HG03103 (cell line): ENCODE results near the gene HOXC5.

Experiments
- ATAC-seq: cut with Tn5 transposase; IDR thresholded peaks from one replicate; pipeline ENCODE4 v1.9.1; 2021; ENCODE audit warnings: low read depth; ENCODE audit not compliant: unreplicated experiment

The HOXC5 gene

GRCh38 chr12:54019091-54019811 is 13.6 kb upstream of the HOXC5 start:
- no peak for ATAC-seq

GRCh38 chr12:54019924-54020590 is 12.8 kb upstream of the HOXC5 start:
- no peak for ATAC-seq

DNA sequence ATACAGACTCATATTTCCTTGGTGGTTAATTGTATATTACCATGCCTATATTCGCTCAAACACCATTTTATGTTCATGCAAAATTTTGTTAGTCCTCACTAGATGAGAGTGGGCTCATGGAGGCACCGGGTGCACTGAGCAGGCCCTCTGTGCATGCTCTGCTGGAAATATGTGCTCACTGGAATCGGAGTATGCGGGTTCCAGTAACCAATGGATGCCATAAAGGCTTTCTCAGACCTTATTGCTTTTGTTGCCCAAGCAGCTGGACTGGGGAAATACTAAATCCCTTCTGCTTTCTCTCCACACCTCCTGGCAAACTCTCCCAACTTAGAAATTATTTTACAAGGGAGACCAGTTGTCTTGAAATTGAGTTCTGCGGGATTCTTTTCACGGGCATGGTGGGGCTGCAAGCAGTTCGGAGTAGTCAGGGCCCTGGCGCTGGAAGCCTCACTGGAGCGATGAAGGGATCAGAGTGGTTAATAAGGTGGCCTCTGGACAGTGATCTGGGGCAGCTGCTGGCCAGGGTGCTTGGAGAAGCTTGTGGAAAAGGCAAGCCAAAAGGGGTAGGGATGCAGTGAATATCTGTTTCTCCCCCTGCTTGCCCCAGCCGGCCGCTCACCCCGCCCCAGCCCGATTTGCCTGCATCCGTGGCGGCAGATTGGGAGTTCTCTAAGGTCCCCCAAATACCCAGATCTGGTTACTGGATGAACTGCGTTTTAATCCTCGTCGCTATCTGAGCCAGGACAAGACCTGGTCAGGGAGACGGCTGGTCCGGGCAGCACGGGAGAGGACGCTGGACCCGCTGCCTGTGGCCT is 12.1 kb upstream of the HOXC5 start:
- no peak for ATAC-seq

DNA sequence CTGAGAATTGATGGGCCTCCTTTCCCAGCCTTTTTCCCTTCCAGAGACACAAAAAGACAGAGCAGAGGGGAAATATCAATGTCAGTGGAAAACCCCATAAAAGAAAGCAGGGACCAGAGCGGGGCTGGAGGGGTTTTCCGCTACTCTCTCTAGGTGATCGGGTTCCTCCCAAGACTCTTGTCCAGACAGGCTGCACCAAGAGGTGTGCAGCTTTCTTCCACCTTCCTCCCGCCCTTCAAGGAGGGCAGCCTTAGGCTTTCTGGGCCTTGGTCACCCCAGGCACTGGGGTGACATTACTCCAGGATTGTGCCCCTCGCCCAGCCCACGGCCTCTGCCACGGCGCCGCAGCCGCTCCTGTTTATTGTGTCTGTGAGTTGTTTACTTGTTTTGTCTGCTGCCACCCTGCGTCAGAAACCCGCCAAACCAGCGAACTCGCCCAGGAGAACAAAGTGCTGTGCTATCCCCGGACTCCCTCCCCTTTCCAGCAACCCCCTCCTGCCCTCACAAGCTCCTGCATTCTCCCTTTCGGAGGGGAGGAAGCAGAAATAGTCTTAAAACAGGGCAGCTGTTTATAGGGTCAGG is 11.3 kb upstream of the HOXC5 start:
- ATAC-seq: no peak

GRCh38 chr12:54022960-54023884 is 9.6 kb upstream of the HOXC5 start:
- ATAC-seq: no peak

GRCh38 chr12:54024127-54024526 is 8.7 kb upstream of the HOXC5 start:
- ATAC-seq: no peak

DNA sequence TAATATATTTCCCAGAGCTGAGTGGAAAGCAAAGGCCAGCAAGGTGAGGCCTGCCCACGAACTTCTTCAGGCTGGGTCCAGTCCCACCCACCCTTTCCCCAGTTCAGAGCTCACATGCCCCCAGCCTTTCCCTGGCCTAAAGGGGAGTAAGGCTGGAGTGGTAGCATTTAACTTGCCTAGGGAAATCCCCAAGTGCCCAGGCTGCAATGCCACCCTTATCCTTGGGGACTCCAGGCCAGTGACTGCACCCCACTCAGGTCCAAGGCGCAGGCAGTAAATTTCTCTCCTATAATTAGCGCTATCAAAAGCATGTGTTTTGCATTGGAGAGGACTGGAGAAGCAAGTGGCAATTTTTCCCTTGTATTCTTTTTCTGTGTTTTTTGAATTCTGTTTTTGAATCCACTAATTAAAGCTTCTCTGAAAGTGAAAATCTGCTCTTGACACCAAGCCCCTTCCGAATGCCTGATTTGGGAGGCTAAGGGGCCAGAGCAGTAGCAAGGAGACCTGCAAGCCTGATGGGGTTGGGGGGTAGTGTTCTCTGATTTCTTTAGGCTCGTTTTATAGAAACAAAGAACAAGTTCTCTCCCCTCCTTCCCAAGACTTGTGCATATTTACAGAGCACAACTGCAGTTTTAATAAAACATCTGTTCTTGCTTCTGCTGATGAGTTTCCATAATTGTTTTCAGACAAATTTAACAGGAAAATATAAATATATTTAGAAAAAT is 8.1 kb upstream of the HOXC5 start:
- ATAC-seq: no peak

GRCh38 chr12:54025499-54026405 is 7.1 kb upstream of the HOXC5 start:
- ATAC-seq: no peak

- no peak for ATAC-seq
Measured at GRCh38 chr12:54026640-54027441, 6.0 kb upstream of the HOXC5 start.

DNA sequence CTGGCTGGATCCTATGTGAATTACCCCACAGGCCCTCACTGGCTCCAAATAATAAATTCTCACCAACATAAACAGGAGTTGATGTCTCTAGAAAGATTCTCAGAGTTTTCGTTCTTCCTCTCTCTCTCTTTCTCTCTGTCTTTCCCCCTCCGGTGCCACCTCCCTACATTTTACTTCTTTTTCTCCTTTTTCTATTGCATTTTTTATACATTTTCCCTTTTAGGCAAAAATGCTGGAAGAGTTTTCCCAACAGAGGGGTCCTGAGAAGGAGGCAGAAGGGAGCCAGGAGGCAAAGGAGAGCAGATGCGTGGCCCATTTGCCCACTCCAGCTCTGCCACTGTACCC is 5.4 kb upstream of the HOXC5 start:
- ATAC-seq: no peak

DNA sequence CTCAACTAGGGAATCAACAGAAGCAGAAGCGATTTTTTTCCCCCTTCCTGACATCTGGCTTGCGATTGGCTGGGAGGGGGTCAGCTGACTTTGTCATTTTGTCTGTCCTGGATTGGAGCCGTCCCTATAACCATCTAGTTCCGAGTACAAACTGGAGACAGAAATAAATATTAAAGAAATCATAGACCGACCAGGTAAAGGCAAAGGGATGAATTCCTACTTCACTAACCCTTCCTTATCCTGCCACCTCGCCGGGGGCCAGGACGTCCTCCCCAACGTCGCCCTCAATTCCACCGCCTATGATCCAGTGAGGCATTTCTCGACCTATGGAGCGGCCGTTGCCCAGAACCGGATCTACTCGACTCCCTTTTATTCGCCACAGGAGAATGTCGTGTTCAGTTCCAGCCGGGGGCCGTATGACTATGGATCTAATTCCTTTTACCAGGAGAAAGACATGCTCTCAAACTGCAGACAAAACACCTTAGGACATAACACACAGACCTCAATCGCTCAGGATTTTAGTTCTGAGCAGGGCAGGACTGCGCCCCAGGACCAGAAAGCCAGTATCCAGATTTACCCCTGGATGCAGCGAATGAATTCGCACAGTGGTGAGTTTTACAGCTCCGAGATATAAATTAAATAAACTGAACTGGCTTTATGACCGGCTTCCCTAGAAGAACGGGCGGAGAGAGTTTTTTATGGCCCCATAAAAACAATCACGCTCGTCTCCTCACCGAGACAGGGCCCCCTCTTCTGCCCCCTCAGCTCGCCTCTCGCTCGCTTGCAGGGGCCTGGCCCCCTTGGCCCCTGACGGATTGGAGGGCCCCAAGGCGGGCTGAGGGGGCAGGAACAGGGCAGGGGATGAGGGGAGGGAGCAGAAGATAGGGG is 4.3 kb upstream of the HOXC5 start, which contains the start of gene HOXC6:
TSS of gene HOXC6 (plus strand) at position 127 of the 888 bp plus-strand sequence. CDS start at position 209, 82 bp downstream.
- ATAC-seq: no peak

GRCh38 chr12:54029529-54030441 is 3.1 kb upstream of the HOXC5 start:
- no peak for ATAC-seq

GRCh38 chr12:54030442-54030801 is 2.4 kb upstream of the HOXC5 start:
- no peak for ATAC-seq

DNA sequence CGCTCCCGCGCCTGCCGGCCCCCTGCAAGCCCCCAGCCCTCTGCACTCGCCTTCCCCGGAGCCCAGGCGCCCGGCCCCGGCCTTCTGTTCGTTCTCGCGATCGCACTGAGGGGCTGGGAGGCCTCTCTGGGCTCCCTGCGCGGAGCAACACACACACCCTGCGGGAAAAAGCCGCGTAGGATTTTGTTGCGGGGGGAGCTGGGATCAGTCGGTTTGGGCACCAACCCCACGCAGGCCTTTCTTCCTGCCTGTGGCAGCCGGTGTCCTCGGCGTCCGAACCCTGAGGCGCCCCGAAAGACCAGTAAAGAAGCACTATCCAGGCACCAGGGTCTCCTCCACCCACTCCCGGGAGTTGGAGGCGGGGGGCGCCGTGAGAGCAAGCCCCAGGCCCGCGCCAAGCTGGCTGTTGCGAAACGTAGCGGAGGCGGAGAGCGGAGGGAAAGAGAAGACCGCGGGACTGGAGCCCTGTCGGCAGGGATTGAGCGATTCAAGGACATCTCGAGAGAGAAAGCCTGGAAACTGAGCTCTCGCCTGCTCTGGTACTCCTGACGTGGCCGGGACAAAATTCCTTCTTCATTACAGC is 1.9 kb upstream of the HOXC5 start:
- ATAC-seq: no peak

GRCh38 chr12:54031480-54031879 is 1.4 kb upstream of the HOXC5 start:
- ATAC-seq: no peak
